ENCODE measurements around the gene SEMA3E.

DNA sequence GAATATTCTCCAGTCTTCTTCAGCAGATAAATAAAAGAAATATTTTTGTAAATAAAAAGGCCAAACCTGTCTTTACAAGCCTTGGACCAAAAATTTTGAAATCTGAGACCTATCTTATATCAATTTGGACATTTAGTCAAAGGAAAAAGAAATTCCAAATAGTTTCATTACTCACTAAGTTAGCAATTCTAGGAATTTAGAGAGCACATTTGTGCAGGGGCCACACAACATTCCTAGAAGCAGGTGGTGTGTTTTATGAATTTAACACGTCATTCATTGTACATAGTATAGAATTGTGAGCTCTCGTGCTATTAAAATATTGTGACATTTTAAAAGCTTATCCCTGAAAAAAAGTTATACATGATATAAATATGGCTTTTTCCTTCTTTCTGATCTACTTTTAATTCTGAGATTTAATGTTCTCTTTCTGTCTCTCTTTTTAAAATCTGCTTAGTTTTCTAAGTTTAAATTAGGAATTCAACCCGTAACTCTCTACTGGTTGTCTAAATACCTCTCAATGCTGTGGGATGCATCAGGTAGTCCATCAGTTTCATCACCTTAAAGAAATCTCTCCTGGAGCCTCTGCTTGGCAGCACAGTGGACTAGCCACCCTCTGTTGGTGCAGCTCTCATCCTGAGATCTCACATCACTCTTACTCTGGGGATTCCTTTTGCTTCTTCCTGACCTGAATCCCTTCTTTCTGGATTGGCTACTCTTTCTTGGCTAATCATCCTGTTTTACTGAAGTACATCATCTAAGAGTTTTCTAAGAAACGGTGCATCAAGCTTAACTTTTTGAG, 124.5 kb downstream of the SEMA3E start:
- TF ChIP-seq, protein P1, sequence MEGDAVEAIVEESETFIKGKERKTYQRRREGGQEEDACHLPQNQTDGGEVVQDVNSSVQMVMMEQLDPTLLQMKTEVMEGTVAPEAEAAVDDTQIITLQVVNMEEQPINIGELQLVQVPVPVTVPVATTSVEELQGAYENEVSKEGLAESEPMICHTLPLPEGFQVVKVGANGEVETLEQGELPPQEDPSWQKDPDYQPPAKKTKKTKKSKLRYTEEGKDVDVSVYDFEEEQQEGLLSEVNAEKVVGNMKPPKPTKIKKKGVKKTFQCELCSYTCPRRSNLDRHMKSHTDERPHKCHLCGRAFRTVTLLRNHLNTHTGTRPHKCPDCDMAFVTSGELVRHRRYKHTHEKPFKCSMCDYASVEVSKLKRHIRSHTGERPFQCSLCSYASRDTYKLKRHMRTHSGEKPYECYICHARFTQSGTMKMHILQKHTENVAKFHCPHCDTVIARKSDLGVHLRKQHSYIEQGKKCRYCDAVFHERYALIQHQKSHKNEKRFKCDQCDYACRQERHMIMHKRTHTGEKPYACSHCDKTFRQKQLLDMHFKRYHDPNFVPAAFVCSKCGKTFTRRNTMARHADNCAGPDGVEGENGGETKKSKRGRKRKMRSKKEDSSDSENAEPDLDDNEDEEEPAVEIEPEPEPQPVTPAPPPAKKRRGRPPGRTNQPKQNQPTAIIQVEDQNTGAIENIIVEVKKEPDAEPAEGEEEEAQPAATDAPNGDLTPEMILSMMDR (IDR thresholded peaks at IDR 0.05; ENCODE audit: insufficient read depth, low read length, poor library complexity, severe bottlenecking) = no peak
- TF ChIP-seq EZH2phosphoT487 (conservative IDR thresholded peaks at IDR 0.05; ENCODE audit: low read length) = no peak
